ENCODE measurements around the gene RBM26.

Gene RBM26

DNA sequence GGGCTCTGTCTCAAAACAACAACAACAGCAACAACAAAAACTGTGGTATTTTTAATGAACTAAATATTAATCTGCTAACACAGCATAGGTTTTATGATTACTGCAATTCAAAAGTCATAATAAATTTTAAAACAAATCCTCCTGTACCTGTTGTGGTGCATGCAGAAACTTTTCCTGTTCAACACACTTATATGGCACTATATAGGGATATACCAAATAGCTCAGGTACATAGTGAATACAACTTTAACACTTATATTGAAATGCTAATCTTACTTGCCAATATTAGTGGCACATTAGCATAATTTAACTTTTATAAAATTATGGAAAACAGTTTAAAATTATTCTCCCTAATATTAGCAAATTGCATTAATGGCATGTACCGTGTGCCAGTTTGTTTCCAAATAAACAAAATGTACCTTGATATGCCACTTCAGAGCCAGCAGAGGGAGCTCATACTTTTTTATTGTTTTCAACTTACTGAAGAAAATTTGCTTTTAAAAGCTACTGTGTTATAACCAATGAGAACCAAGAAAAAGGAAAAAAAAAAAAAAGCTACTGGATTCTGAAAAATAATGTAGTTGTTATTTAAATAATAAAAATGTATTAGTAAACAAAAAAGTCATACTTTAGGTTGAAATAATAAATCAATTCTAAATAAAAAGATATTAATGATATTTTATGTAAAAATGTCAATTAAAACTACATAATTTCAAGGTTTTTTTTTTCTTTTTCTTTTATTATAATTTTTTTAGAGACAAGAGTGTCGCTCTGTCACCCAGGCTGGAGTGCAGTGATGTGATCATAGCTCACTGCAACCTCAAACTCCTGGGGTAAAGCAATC lies 18.0 kb upstream of the RBM26 start:
- no peak for DNase-seq

DNA sequence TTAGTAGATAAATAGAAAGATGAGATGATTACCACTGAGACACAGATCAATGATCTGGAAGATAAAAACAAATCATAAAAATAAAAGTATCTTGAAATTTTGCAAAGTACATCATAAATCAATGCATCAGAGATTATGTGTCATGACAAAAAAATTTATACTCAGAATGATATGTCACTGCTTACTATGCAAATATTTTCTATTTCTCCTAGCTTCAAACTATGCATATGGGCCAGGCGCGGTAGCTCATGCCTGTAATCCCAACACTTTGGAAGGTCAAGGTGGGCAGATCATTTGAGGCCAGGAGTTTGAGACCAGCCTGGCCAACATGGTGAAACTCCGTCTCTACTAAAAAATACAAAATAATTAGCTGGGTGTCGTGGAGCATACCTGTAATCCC lies 17.3 kb upstream of the RBM26 start:
- DNase-seq: no peak

DNA sequence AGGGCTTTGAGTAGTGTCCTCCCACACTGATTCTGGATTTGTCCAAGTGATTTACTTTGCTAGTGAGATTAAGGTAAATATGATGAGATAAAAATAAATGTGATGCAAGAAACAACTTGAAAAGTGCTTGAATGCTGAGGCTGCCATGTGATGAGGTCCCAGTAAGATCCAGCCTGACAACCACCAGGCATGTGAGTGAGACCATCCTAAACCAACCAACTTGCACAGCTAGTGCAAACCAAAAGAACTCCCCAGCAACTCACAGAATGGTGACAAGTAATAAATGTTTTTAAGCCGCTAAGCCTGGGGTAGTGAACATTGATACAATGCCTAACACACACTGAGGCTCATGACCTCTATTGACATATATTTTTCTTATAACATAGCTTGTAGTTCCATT lies 13.3 kb upstream of the RBM26 start:
- DNase-seq: no peak

DNA sequence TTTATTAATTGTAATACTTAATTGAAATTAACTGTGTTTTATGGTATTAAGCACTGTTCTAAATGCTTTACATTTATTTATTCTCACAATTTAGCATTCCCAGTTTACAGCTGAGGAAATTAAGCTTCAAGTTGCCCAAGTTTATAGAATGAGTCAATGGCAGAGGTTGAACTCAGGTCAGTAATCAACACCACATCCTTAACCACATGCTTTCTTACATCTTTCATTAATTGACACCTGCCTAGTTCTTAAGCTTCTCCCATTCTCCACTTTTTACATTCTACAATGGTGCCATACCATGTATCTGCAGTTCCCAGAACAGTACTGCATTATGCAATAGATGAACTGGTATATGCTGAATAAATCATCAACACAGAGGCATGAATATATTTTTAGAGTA lies 11.7 kb upstream of the RBM26 start:
- DNase-seq: no peak

DNA sequence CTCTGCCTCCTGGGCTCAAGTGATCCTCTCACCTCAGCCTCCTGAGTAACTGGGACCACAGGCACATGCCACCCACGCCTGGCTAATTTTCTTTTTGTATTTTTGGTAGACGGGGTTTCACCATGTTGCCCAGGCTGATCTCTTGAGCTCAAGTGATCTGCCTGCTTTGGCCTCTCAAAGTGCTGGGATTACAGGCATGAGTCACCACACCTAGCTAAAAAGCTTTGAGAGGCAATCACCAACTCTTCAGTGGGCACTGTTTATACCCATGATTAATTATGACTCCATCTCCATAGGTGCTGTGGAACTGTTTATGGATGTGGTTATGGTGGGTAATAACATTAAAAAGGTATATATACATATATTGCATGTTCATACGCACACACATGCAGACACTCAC lies 7.5 kb upstream of the RBM26 start:
- no peak for DNase-seq

DNA sequence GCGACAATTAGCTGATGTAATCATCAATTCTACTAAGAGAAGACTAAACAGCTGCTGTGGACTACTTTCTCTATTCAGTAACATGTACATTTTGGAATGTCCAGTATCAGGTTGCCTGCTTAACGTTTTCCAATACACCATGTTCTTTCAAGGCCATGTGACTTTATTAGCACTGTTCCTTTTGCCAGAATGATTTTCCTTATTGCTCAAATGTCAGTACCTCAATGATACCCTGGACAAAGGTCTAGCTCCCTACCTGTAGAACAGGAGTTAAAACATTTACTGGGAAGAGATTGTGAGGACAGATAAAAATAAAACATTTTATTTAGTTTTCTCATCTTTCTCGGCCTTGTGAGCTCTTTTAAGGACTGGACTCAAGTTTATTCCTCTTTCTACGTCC lies 3.8 kb upstream of the RBM26 start:
- DNase-seq: no peak

DNA sequence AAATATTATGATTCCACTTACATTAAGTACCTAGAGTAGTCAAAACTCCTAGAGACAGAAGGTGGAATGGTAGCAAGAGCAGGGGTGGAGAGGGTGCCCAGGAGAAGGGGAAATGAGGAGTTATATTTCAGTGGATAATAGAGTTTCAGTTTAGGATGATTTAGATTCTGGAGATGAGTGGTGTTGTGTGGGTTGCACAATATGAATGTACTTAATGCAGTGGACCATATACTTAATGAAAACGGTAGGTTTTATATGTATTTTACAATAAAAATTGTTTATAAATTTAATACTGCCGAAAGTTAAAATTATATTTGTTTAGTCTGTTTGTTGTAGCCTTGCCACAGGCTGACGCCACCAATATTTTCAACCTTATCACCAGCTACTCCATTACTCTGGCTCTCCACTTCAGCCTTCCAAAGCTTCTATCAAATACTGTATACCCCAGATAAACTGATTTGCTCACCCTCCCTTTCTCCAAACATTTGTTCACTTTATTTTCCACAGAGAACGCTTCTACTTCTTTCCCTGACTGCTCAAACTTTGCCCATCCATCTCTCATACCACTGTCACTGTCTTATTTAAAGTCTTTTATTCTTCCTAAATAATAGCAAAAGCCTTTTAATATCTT lies 1.4 kb upstream of the RBM26 start:
- DNase-seq: no peak

DNA sequence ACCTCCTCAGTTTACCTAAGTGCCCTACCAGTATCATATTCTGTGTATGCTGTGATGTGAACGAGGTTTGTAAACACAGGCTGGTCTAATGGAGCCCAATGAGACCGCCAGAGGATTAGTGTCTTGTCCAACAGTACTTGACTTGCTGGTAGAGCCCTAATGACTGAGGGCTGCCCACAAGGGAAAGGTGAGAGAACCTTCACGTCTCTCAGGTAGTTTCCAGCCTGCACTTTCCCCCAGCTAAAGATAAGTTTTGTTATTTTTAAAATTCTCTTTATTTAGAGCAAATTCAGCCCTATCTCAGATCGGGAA lies 498 bp upstream of the RBM26 start:
- no peak for DNase-seq

DNA sequence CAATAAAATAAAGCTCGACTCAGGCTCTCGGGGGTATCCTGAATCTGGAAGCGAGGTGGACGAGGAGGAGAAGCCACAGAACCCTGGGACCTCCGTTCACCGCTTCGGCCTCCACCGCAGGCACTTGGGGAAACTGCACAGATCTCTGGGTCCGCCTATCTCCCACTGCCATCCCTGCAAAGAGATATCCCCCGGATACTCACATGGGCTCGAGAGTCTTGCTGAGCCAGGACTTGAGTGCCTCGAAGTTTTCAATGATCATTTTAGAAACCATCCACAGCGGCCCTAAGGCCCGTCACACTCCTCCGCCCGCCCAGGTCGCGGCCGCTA lies 589 bp downstream of the RBM26 start:
- DNase-seq: no peak

DNA sequence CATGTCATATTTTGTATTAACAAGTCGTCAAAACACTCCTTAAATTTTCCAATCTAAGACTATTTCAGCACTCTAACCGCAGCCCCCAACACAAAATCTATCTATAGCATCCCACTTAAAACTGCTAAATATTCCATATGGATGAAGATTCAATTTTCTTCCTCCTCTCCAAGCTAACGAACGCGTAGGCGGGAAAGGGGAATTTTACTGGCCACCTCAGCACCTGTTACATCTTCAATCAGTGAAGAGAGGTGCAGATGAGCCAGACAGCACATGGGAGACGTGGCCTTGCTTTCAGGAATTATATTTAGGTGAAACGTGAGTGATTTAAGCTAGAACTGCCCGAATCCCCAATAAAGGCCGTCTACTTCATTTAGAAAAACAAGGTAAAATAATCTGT lies 1.1 kb downstream of the RBM26 start:
- DNase-seq: no peak

DNA sequence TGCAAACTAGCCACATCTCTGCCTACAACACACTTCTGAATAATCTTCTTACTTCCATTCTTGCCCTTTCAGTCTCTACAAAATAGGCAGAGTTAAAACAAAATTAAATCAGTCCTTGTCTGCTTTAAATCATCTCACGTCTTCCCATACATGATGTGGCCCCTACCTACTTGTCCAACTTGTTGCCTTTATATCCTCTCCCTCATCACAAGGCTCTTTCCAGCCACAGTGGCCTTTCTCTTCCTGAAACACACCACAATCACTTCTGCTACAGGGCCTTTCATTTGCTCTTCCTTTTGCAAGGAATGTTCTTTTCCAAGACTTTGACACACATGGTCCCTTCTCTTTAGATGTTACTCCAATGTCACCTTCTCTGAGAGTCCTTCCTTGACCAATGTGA lies 1.7 kb downstream of the RBM26 start:
- DNase-seq: no peak

DNA sequence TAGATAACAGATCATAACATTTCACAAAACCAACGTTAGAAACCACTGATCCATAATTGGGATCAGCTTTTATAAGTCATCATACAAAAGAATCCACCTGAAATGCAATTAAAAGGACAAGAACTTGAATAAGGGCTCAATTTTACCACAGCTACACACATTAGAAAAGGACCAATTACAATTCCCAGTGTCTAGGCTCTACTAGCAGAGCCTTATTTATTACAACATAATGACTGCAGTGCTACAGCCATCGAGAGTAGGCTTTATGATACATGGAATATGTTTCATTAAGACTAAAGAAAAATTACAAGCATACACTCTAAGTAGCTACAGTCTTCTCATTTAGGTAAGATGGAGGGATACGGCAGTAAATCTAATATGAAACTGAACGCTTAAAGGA lies 2.9 kb downstream of the RBM26 start:
- no peak for DNase-seq

DNA sequence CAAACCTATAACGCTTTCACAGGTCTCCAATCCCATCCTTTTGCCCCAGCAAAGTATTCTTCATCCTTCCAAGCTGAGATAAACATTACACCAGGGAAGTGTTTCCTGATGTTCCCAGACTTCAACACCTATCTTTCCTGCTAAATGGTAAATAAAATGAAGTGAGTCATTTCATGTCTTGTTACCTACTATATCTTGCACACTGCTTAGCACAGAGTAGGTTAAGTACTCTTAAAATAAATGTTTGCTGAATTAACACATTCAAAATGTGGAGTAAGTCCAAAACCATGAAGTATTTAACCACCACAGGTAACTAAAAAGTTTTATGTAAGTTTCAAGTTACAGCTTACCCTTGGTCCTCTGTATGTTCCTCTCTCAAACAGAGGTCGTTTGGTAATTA lies 3.4 kb downstream of the RBM26 start:
- DNase-seq: no peak

DNA sequence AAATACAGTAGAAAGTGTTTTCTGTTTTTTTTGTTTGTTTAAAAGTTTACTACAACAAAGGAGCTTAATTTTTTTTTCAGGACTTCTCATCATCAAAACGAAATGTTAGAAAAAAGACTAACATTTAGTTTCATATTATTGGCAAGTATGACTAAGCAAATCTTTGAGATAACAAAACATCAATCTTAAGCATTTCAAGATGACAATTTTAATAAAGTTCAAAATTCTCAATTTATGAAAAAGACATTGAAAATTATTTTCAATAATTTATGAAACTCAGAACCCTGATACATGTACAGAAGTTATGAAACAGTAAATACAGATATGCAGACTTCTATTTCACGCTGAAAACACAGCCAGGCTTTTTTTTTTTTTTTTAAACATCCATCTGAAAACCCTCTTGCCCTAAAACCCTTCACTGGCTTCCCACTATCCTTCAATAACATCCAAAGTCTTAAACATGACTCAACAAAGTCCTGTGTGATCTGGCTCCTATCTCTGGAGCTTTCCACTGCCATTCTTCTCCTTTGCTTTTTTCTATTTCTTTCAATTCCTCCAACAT lies 3.9 kb downstream of the RBM26 start:
- no peak for DNase-seq

DNA sequence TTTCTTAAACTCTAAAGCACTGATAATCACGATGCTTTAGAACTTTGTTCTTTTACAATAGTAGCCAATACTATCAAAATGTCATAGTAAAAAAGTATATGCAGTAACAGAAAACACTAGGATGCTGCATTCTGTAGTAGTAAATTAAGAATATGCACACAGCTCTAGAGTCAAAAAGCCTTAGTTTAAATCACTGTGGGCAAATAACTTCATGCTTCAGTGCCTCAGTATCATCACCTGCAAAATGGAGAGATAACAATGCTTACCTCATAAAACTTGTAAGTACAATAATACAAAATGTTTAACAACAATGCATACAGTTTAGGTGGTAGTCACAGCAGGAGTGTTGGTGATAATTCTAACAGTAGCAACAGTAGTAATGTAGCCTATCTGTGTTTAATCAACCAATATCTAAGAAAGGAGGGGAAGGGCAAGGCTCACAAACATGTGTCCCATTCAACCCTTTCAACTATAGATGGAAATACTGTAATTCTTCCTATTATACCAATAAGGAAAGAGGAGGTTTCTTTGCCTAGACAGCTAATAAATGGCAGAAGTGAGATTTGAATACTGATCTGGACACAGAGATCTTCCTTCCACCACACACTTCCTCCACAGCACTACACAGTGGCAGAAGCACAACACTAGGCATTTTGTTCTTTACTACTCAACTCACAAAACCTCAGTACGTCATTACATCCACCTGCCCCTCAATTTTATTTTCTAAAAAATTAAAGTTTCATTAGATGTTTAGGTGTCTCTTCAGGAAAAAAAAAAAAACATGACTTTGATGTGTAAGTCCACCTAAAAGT lies 4.6 kb downstream of the RBM26 start:
- no peak for DNase-seq

DNA sequence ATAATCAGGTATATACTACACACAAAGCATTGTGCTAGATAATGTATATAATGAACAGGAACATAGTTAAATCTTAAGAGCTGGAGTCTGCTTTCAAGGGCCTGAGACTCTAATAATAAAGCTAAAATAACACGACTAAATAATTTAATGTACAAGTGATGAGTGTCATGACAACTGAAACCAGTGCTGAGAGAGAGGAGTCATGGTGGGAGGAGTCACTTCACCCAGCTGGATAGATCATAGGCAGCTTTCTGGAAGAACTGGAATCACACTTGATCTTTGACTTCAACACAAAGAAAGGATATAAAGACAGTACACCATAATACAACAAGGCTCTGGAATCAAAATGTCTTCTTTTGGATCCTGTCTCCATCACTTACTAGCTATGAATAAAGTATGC lies 7.1 kb downstream of the RBM26 start:
- no peak for DNase-seq

DNA sequence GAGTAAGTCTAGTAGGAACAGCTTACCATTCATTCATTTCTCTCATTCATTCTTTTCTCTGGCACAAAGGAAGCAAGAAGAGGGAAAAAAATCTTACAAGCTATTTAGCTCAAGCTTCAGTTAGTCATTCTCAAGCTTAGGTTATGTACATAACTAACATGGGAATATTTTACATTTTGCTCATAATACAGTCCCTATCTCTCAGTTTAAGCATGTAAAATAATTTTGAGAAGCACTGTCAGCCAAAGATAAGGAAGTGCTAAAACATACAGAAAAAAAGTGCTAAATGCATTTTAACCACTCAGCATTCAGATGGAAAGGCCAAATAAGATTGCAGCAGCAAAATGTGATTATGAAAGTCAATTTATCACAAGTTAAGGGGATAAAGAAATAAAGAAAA lies 7.9 kb downstream of the RBM26 start:
- no peak for DNase-seq

DNA sequence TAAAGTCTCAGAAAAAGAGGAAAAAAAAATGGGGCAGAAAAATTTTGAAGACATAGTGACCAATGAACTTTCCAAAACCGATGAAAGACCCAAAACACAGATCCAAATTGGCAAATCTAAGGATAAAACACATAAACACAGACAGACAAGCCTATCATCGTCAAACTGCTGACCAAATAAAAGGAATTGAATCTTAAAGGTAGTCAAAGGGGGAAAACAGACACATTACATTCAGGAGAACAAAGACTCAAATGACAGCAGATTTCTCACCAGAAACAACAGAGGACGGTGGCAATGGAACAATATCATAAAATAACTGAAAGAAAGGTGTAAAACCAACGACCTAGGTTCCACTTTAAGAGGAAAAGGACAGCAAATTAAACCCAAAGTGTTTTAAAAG lies 10.2 kb downstream of the RBM26 start:
- no peak for DNase-seq

DNA sequence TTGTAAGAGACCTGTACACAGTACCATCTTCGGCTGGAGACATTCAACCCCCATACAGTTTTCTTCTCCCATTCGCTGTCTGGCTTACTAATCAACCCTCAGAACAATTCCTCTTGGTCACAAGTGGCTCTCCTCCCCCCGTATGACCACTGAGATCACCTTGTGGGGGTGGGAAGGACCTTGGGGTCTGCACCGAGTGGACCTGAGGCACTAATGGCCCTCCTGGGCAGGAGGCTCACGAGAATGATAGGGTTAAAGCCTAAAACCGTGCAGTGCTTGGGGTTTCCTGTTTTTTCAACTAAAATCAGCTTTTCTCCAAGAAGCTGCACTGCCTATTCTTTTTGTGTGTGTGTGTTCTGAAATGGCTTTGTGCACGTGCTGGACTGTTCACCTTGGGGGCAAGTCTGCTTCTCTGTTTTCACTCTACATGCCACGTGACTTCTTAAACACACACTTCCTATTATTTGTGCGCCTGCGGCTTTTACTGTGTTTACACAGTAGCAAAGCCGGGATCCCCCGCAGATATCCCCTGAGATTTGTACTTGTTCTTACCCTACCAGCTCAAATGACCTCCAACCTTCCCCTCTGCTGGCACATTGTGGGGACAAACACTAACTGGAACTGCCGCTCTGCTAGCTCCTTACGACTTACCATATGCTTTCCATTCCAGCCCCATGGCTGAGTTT lies 12.3 kb downstream of the RBM26 start:
- peak; percentile 71 for DNase-seq

DNA sequence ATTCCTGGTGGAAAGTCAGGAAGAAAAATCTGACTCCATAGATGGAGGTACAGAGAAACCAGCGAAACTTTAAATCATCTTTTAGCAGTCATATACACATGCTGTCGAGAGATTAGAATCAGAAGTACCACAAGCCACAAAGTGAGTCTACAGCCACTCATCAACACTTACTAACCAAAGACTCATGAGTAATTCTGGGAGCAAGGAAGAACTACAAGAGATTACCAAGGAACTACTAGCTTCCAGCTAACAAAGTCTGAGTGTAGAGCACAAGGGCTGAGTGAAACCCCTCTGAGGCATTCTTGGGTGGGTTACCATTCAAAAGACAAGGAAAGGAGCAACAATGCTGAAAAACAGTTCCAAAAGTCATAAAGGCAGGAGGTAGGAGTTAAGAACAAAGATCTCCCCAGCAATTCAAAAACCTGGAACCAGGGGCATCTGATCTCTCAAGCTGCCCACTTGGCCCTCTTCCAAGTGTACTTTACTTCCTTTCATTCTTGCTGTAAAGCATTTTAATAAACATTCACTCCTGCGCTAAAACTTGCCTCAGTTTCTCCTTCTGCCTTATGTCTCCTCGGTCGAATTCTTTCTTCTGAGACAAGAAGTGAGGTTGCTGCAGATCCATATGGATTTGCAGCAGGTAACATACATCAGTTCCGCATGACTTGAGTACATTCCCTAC lies 13.0 kb downstream of the RBM26 start:
- no peak for DNase-seq

DNA sequence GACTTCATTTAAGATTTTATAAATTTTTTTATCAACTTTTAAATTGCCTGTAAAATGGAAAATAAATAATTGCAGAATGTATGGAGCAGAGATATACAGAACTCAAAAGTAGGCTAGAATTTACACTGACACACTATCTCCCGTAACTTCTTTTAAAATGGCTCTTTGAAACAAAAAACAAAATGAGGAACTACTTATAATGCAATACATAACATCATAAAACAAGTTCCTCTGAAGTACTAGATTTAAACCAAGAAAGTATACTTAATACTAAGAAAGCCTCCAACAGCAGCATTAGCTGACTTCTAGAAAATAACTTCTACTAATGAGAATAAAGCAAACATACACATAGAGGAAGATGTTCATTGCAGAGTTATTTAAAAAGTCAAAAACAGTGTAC lies 17.0 kb downstream of the RBM26 start:
- DNase-seq: no peak

DNA sequence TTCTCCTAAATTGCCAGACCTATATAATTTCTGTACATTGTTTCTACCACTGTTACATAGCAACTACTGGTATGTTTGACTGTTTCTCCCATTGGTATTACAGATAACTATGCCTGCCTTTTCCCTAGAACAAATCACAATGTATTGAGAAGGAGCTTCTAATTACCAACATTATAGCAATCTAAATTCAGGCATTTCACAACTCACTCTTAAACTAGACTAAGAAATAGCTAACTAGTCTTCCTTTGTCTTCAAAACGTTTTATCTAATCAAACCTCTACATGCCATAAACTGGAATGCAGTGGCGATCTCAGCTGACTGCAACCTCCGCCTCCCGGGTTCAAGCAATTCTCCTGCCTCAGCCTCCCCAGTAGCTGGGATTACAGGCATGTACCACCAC lies 18.2 kb downstream of the RBM26 start:
- DNase-seq: no peak
